H1 (cell line): Measurements from ENCODE around the gene FBXW8. TPM values are rescaled to one million over a fixed set of nuclear protein-coding genes. Genes with fewer than 3 reads are reported as not detected.

Experiments used
- ASH2L ChIP-seq: fragments of 200-600, 300-600 bp; sonication (generic); IDR thresholded peaks from one replicate; pipeline ENCODE4 v1.7.1; 2017; ENCODE audit warnings: low read length
- BRCA1 ChIP-seq: IDR thresholded peaks from 2 replicates; pipeline ENCODE4 v1.6.1; 2012; ENCODE audit warnings: low read depth, low read length, improper control_type of control experiment
- CEBPB ChIP-seq: IDR thresholded peaks from 2 replicates; pipeline ENCODE4 v1.6.1; 2012; ENCODE audit warnings: low read depth, low read length
- EZH2 ChIP-seq: fragments of 200-600 bp; sonication (generic); IDR thresholded peaks from 2 replicates; pipeline ENCODE4 v1.7.1; 2012; ENCODE audit warnings: low read depth, mild to moderate bottlenecking, moderate library complexity, low read length, inconsistent platforms; ENCODE audit not compliant: severe bottlenecking
- GABPA ChIP-seq: IDR thresholded peaks from 2 replicates; pipeline ENCODE4 v1.6.1; 2011; ENCODE audit warnings: mild to moderate bottlenecking, low read length, moderate library complexity, borderline replicate concordance; ENCODE audit not compliant: insufficient read depth
- KDM5A ChIP-seq: fragments of 200-600 bp; IDR thresholded peaks from 2 replicates; pipeline ENCODE4 v1.7.1; 2012; ENCODE audit warnings: mild to moderate bottlenecking, low read length, inconsistent platforms, mixed read lengths
- MAFK ChIP-seq: IDR thresholded peaks from 2 replicates; pipeline ENCODE4 v1.6.1; 2012; ENCODE audit warnings: low read depth, mild to moderate bottlenecking, improper control_type of control experiment, low read length
- RAD21 ChIP-seq, 2 experiments: IDR thresholded peaks in 1 of 2; conservative IDR thresholded peaks in 1 of 2; 2 replicates each; pipeline ENCODE4 v1.6.1; 2011; ENCODE audit warnings: low read depth in 2 of 2, low read length in 2 of 2, improper control_type of control experiment in 1 of 2, inconsistent platforms in 1 of 2, mild to moderate bottlenecking in 1 of 2, moderate library complexity in 1 of 2
- polyA plus RNA-seq, 7 experiments: library from polyadenylated mRNA; depleted of rRNA in 3 of 7; stranded (reverse) in 5 of 7; unstranded in 2 of 7; fragments of >200 nt in 5 of 7; fragments of 200-250 nt in 2 of 7; gene quantifications; 1 replicate in 5 of 7; 2 replicates in 1 of 7; 4 replicates in 1 of 7; pipeline versions ENCODE4 v1.2.1 to v1.2.3, GENCODE V29; 2011 to 2013; ENCODE audit warnings: missing spikeins in 2 of 7, mixed read lengths in 2 of 7
- total RNA-seq: library from RNA; stranded (reverse); fragmentation: NEBNext Ultra II Directional; extraction: Animal tissue kit (Norgen Biotek cat#: 25700); gene quantifications from 2 replicates; pipeline ENCODE4 v1.2.1, GENCODE V29; 2021

FBXW8 gene
- total and polyA plus RNA-seq, 2 of the 8 experiments (the other 6 are each of a cell fraction or from before 2014, with no cell fraction given) = 15.8 to 16.0 TPM

DNA sequence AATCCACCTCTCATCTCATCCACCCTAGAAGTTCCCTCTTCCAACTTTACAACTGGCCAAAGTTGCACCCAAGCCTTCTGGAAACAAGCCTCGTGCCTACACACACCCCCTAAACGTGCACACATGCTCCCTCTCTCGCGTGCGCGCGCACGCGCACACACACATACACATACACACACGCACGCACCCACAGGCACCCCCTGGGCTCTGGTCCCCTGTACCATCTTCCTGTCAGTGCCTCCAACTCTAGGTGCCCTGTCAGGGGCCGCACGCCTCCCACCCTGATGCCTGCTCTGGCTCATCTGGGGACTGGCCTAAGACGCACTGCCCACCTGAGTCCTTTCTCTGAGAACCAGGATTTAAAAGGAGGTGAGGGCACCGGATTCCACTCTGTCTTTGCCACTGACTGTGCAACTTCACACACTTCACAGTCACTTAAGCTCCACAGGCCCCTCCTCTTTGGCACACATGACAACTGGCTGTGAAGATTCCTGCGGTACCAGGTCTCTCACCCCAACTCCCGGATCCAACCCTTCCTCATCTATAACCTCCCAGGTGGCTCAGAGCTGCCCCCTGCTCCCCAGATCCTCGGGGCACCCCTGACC is 142.9 kb downstream of the FBXW8 start (continued):
- TF ChIP-seq MAFK (no peak), RAD21 (IDR thresholded peaks at IDR 0.05 in 1 of 2, conservative IDR thresholded peaks at IDR 0.05 in 1 of 2; ENCODE audit: low read depth in 2 of 2, low read length in 2 of 2) (no peak), CEBPB (no peak), ASH2L (no peak), EZH2 (no peak), GABPA (no peak), BRCA1 (no peak), KDM5A (no peak)
